Upper lobe of right lung (tissue), 1 donor: ENCODE results near the gene MACROH2A2. TPM values are rescaled to one million over a fixed set of nuclear protein-coding genes. Genes with fewer than 3 reads are reported as not detected.

Experiments used
- ATAC-seq: fragments of 200-7000 bp; cut with Tn5 transposase; one replicate; pipeline ENCODE4 v1.9.1; 2020; ENCODE audit warnings: mild to moderate bottlenecking, moderate library complexity
- DNase-seq: peaks from one replicate; pipeline ENCODE4 v3.0.0-alpha.2; 2020
- H3K27ac ChIP-seq: fragments of 200-600 bp; one replicate; pipeline ENCODE4 v1.8.0; 2022
- H3K27me3 ChIP-seq: fragments of 200-600 bp; one replicate; pipeline ENCODE4 v1.8.0; 2022; ENCODE audit warnings: mild to moderate bottlenecking
- H3K36me3 ChIP-seq: fragments of 200-600 bp; one replicate; pipeline ENCODE4 v1.8.0; 2022
- H3K4me1 ChIP-seq: fragments of 200-600 bp; one replicate; pipeline ENCODE4 v1.8.0; 2022
- H3K4me3 ChIP-seq: fragments of 200-600 bp; one replicate; pipeline ENCODE4 v1.8.0; 2022; ENCODE audit warnings: mild to moderate bottlenecking
- H3K9me3 ChIP-seq: fragments of 200-600 bp; one replicate; pipeline ENCODE4 v1.8.0; 2022
- CTCF ChIP-seq: fragments of 200-600 bp; IDR thresholded peaks from one replicate; pipeline ENCODE4 v1.8.0; 2022; ENCODE audit warnings: antibody characterized with exemption
- intact Hi-C: fragments of 100-400 bp; cut with DNase I; formaldehyde crosslinking; loops from one replicate; pipeline ENCODE4 v1.11.0; 2022
- total RNA-seq: library from RNA; stranded (reverse); fragmentation: NEBNext Ultra II Directional; extraction: Animal tissue kit (Norgen Biotek cat#: 25700); gene quantifications from one replicate; pipeline ENCODE4 v1.2.1, GENCODE V29; 2021
- donor health status: DM: no; HTN: yes; CAD: no; lungs with severe emphysema.

Gene MACROH2A2
- total RNA-seq, 1 donor from 2014 or later: 6.5 TPM

DNA sequence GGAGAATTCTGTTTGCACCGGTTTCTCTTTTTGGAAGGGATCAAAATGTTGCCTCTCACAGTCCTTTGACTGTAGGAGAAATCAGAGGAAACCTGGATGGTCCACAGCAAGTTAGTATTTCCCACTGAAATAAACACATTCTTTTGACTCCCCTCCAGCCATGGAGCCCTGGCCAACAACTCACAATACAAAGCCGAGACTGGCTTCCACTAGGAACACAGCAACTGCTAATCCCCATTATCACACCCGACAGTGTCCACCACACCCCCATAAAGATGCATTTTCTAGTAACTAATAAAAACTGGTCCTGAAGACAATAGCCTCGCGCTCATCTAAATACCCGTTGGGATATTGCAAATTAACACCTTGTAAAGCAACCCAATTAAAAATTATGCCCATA, 798 bp upstream of the MACROH2A2 start:
- Histone ChIP-seq H3K36me3 (no peaks in the 10 kb centered on the region), H3K27ac (no peak overlapping the region), H3K4me1 (peaks cover 10% of the 10 kb centered on the region), H3K9me3 (no peaks in the 10 kb centered on the region), H3K4me3 (peak overlapping the region; percentile 69), H3K27me3 (peaks cover 12% of the 10 kb centered on the region)
- DNase-seq (no peak), ATAC-seq (no peak)
- TF ChIP-seq CTCF: no peak
- intact Hi-C loops: no loop called here

GRCh38 chr10:70053218-70053840, 683 bp downstream of the MACROH2A2 start:
- Histone ChIP-seq H3K27me3 (peaks cover 12% of the 10 kb centered on the region), H3K36me3 (no peaks in the 10 kb centered on the region), H3K27ac (peak overlapping the region; percentile 36), H3K4me3 (peak overlapping the region; percentile 69), H3K9me3 (no peaks in the 10 kb centered on the region), H3K4me1 (peaks cover 10% of the 10 kb centered on the region)
- intact Hi-C loops: no loop called here
- TF ChIP-seq CTCF: no peak
- peak; percentile 70 for DNase-seq
- ATAC-seq: peak; percentile 68

- H3K4me3 ChIP-seq: peak overlapping the region; percentile 69
- ATAC-seq (peak; percentile 63), DNase-seq (peak; percentile 73)
- H3K9me3 ChIP-seq: no peaks in the 10 kb centered on the region
- H3K36me3 ChIP-seq: no peaks in the 10 kb centered on the region
- H3K27me3 ChIP-seq: peaks cover 12% of the 10 kb centered on the region
- H3K4me1 ChIP-seq: peaks cover 10% of the 10 kb centered on the region
- peak overlapping the region; percentile 30 for H3K27ac ChIP-seq
- peak; percentile 20 for TF ChIP-seq CTCF
- intact Hi-C loops: no loop called here
Measured at GRCh38 chr10:70053841-70054288, 1.2 kb downstream of the MACROH2A2 start.

- Histone ChIP-seq H3K36me3 (no peaks in the 10 kb centered on the region), H3K27ac (no peak overlapping the region), H3K27me3 (peaks cover 12% of the 10 kb centered on the region), H3K4me3 (no peak overlapping the region), H3K4me1 (peaks cover 10% of the 10 kb centered on the region), H3K9me3 (no peaks in the 10 kb centered on the region)
- DNase-seq (no peak), ATAC-seq (no peak)
- TF ChIP-seq CTCF: no peak
- intact Hi-C loops: no loop called here
Measured at GRCh38 chr10:70054902-70055301, 2.3 kb downstream of the MACROH2A2 start.

DNA sequence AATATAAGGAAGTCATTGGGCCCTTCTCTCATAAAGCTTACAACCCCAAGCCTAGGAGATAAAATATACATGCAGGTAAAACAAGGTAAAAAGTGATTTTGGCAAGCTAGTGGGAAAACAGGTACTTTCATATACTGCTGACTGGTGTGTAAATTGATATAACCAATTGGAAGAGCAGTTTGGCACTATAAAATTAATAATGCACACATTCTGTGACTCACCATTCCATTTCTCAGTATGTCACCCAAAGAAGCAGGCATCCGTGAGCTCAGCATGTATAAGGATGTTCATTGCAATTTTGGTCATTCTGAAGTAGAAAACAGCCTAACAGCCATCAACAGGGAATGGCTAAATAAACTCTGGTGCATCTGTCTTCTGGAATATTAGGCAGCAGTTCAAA, 2.9 kb downstream of the MACROH2A2 start:
- H3K27ac ChIP-seq: no peak overlapping the region
- intact Hi-C loops: no loop called here
- no peaks in the 10 kb centered on the region for H3K9me3 ChIP-seq

More for the DNA sequence above, 2.9 kb downstream of the MACROH2A2 start:
- no peak for ATAC-seq
- Histone ChIP-seq H3K4me1 (peaks cover 10% of the 10 kb centered on the region), H3K27me3 (peaks cover 12% of the 10 kb centered on the region), H3K4me3 (no peak overlapping the region), H3K36me3 (no peaks in the 10 kb centered on the region)
- TF ChIP-seq CTCF: no peak
- no peak for DNase-seq
